Stomach (tissue), 4 donors: ENCODE data around the gene CACNG5.

ENCODE experiments used
- CTCF ChIP-seq, 7 experiments: fragments of 450-650 bp in 4 of 7; fragments of 200-600 bp in 3 of 7; sonication (generic) in 3 of 7; IDR thresholded peaks; one replicate each; pipeline ENCODE4 v1.5.1; 2016 to 2019; ENCODE audit warnings: antibody characterized with exemption in 7 of 7, control low read depth in 2 of 7, mild to moderate bottlenecking in 1 of 7
- POLR2A ChIP-seq, 4 donors: fragments of 450-650 bp; IDR thresholded peaks; one replicate each; pipeline ENCODE4 v1.6.1; 2016; ENCODE audit warnings: antibody characterized with exemption in 4 of 4, control low read depth in 2 of 4, mild to moderate bottlenecking in 1 of 4, moderate library complexity in 1 of 4

- TF ChIP-seq CTCF (IDR thresholded peaks at IDR 0.05) (no peak), POLR2A (IDR thresholded peaks at IDR 0.05) (no peak)
Measured at GRCh38 chr17:66925811-66926500, 91.0 kb downstream of the CACNG5 start.
